PFSK-1 (cell line): ENCODE data around the gene LSM7.

Source experiments
- FOXP2 ChIP-seq: optimal IDR thresholded peaks from 2 replicates; pipeline ENCODE3; 2011; ENCODE audit warnings: borderline replicate concordance, control low read depth, inconsistent platforms; ENCODE audit not compliant: insufficient read depth; ENCODE audit errors: extremely low read length, extremely low read depth
- POLR2AphosphoS5 ChIP-seq: IDR thresholded peaks from 2 replicates; pipeline ENCODE4 v1.6.1; 2012; ENCODE audit warnings: low read depth, mild to moderate bottlenecking, control low read depth, low read length, moderate library complexity
- REST ChIP-seq, 2 experiments: IDR thresholded peaks; 2 replicates each; pipeline versions ENCODE4 v1.6.1 to v1.8.0; 2011 to 2012; ENCODE audit warnings: low read depth in 2 of 2, low read length in 2 of 2, control low read depth in 1 of 2, inconsistent platforms in 1 of 2, mild to moderate bottlenecking in 1 of 2, moderate library complexity in 1 of 2; ENCODE audit not compliant: insufficient read depth in 1 of 2
- SIN3A ChIP-seq: IDR thresholded peaks from 2 replicates; pipeline ENCODE4 v1.6.1; 2012; ENCODE audit warnings: mild to moderate bottlenecking, low read length, moderate library complexity, borderline replicate concordance; ENCODE audit not compliant: insufficient read depth
- TAF1 ChIP-seq: IDR thresholded peaks from 2 replicates; pipeline ENCODE4 v1.6.1; 2012; ENCODE audit warnings: low read length, control low read depth, borderline replicate concordance; ENCODE audit not compliant: insufficient read depth

Gene LSM7

GRCh38 chr19:2288818-2289713, 39.3 kb downstream of the LSM7 start:
- TF ChIP-seq SIN3A (no peak), FOXP2 (no peak), REST (IDR thresholded peaks at IDR 0.05; ENCODE audit: insufficient read depth in 1 of 2, low read depth in 2 of 2, low read length in 2 of 2) (no peak), TAF1 (no peak), POLR2AphosphoS5 (no peak)

- TF ChIP-seq FOXP2: no peak
Measured at GRCh38 chr19:2288338-2288817, 40.0 kb downstream of the LSM7 start.

- no peak for TF ChIP-seq REST (IDR thresholded peaks at IDR 0.05; ENCODE audit: insufficient read depth in 1 of 2, low read depth in 2 of 2, low read length in 2 of 2)
- no peak for TF ChIP-seq FOXP2
- TF ChIP-seq POLR2AphosphoS5: no peak
- TF ChIP-seq TAF1: no peak
Measured at GRCh38 chr19:2287585-2288337, 40.6 kb downstream of the LSM7 start.

GRCh38 chr19:2286402-2287140, 41.8 kb downstream of the LSM7 start:
- no peak for TF ChIP-seq POLR2AphosphoS5
- TF ChIP-seq REST (IDR thresholded peaks at IDR 0.05; ENCODE audit: insufficient read depth in 1 of 2, low read depth in 2 of 2, low read length in 2 of 2): no peak
- TF ChIP-seq FOXP2: no peak
- TF ChIP-seq SIN3A: no peak
- TF ChIP-seq TAF1: no peak

GRCh38 chr19:2283835-2284507, 44.4 kb downstream of the LSM7 start:
- TF ChIP-seq SIN3A (no peak), FOXP2 (no peak), REST (IDR thresholded peaks at IDR 0.05; ENCODE audit: insufficient read depth in 1 of 2, low read depth in 2 of 2, low read length in 2 of 2) (no peak), POLR2AphosphoS5 (no peak)
